B cell (primary cell): ENCODE data around the gene NBEAL1. TPM values are rescaled to one million over a fixed set of nuclear protein-coding genes. Genes with fewer than 3 reads are reported as not detected.

Experiments used
- ATAC-seq: fragments of 200-7000 bp; cut with Tn5 transposase; one replicate; pipeline ENCODE4 v1.10.0; 2021; ENCODE audit warnings: low read depth, mild to moderate bottlenecking, moderate number of reproducible peaks, moderate library complexity
- CTCF ChIA-PET: fragments of 350-600 bp; sonication (Branson Sonifier 250); formaldehyde crosslinking; loops from one replicate; lab custom pipeline; 2021; ENCODE audit warnings: antibody characterized with exemption, inconsistent platforms; lab: Charles Lee
- POLR2A ChIA-PET: fragments of 350-600 bp; sonication (Branson Sonifier 250); formaldehyde crosslinking; loops from one replicate; lab custom pipeline; 2021; ENCODE audit warnings: antibody characterized with exemption; lab: Charles Lee
- DNase-seq: peaks from one replicate; pipeline ENCODE4 v3.0.0; 2013
- H2AFZ ChIP-seq: 2 replicates; pipeline ENCODE4 v1.6.1; 2012; ENCODE audit warnings: mild to moderate bottlenecking, low read depth, low read length; ENCODE audit not compliant: insufficient read depth, poor library complexity, severe bottlenecking
- H3K27ac ChIP-seq, 2 donors: 1 replicate in 1 of 2; 2 replicates in 1 of 2; pipeline ENCODE4 v1.5.1; 2012 to 2013; ENCODE audit warnings: low read length in 2 of 2, mild to moderate bottlenecking in 2 of 2, moderate library complexity in 1 of 2
- H3K27me3 ChIP-seq, 4 experiments: fragments of 200-600 bp in 1 of 4; sonication (generic) in 1 of 4; replicated peaks in 1 of 4; 1 replicate in 2 of 4; 2 replicates in 2 of 4; pipeline versions ENCODE4 v1.6.1 to v1.7.0; 2013 to 2016; ENCODE audit warnings: low read length in 3 of 4, mild to moderate bottlenecking in 2 of 4, mixed read lengths in 1 of 4, moderate library complexity in 1 of 4; ENCODE audit not compliant: insufficient read depth in 4 of 4, control insufficient read depth in 3 of 4; ENCODE audit errors: control extremely low read depth in 1 of 4
- H3K36me3 ChIP-seq, 2 experiments: replicated peaks in 1 of 2; 1 replicate in 1 of 2; 2 replicates in 1 of 2; pipeline versions ENCODE4 v1.6.1 to v1.7.1; 2013; ENCODE audit warnings: low read length in 1 of 2; ENCODE audit not compliant: insufficient read depth in 2 of 2, control insufficient read depth in 1 of 2; ENCODE audit errors: control extremely low read depth in 1 of 2, extremely low read depth in 1 of 2
- H3K4me1 ChIP-seq, 2 donors: fragments of 200-600 bp in 1 of 2; sonication (generic) in 1 of 2; 1 replicate in 1 of 2; 2 replicates in 1 of 2; pipeline versions ENCODE4 v1.5.1 to v1.6.1; 2013 to 2017; ENCODE audit warnings: low read length in 2 of 2; ENCODE audit not compliant: control insufficient read depth in 2 of 2, insufficient read depth in 2 of 2
- H3K4me2 ChIP-seq: replicated peaks from 2 replicates; pipeline ENCODE3; 2012; ENCODE audit warnings: mild to moderate bottlenecking, low read depth, low read length; ENCODE audit not compliant: poor library complexity, severe bottlenecking
- H3K4me3 ChIP-seq, 5 experiments: fragments of 200-600 bp in 1 of 5; sonication (generic) in 1 of 5; 1 replicate in 3 of 5; 2 replicates in 2 of 5; pipeline versions ENCODE4 v1.5.1 to v1.7.0; 2011 to 2016; ENCODE audit warnings: low read length in 4 of 5, mild to moderate bottlenecking in 4 of 5, low read depth in 2 of 5, control low read depth in 1 of 5, moderate library complexity in 1 of 5; ENCODE audit not compliant: insufficient read depth in 1 of 5; ENCODE audit errors: control extremely low read depth in 1 of 5, extremely low read depth in 1 of 5
- H3K79me2 ChIP-seq: fragments of 200-600 bp; sonication (generic); one replicate; pipeline ENCODE4 v1.6.0; 2016; ENCODE audit warnings: low read length; ENCODE audit not compliant: control insufficient read depth, insufficient read depth
- H3K9ac ChIP-seq: fragments of 200-600 bp; sonication (generic); 2 replicates; pipeline ENCODE4 v1.6.1; 2017; ENCODE audit warnings: mild to moderate bottlenecking, low read length, moderate library complexity
- H3K9me3 ChIP-seq, 3 donors: one replicate each; pipeline versions ENCODE4 v1.6.1 to v1.7.1; 2013; ENCODE audit warnings: low read length in 2 of 3; ENCODE audit not compliant: control insufficient read depth in 2 of 3, insufficient read depth in 1 of 3; ENCODE audit errors: control extremely low read depth in 1 of 3
- H4K20me1 ChIP-seq: 2 replicates; pipeline ENCODE4 v1.6.0; 2012; ENCODE audit warnings: mild to moderate bottlenecking, low read length; ENCODE audit not compliant: insufficient read depth, control insufficient read depth, poor library complexity, severe bottlenecking
- H3K27ac Mint-ChIP-seq: one replicate; pipeline ENCODE4 v1.8.0; 2021; ENCODE audit warnings: mixed read lengths
- H3K27me3 Mint-ChIP-seq: one replicate; pipeline ENCODE4 v1.8.0; 2021; ENCODE audit warnings: mixed read lengths
- H3K4me1 Mint-ChIP-seq: one replicate; pipeline ENCODE4 v1.8.0; 2021; ENCODE audit warnings: mixed read lengths
- H3K4me3 Mint-ChIP-seq: one replicate; pipeline ENCODE4 v1.8.0; 2021; ENCODE audit warnings: mixed read lengths
- H3K9me3 Mint-ChIP-seq: one replicate; pipeline ENCODE4 v1.8.0; 2022; ENCODE audit warnings: mixed read lengths; ENCODE audit not compliant: insufficient read depth
- EZH2 ChIP-seq: IDR thresholded peaks from 2 replicates; pipeline ENCODE4 v1.6.1; 2012; ENCODE audit warnings: borderline replicate concordance, low read depth, mild to moderate bottlenecking, moderate library complexity, low read length; ENCODE audit not compliant: insufficient read depth, poor library complexity, severe bottlenecking
- WGBS: methylation state at CpG from one replicate; pipeline ENCODE4 v1.1.5; 2013; ENCODE audit warnings: missing lambda C conversion rate; ENCODE audit not compliant: insufficient coverage; 5-methylcytosine and 5-hydroxymethylcytosine counted together
- intact Hi-C: fragments of 100-400 bp; cut with micrococcal nuclease; formaldehyde crosslinking; loops from one replicate; pipeline ENCODE4 v1.10.0; 2022
- polyA plus RNA-seq: library from polyadenylated mRNA; depleted of rRNA; stranded (reverse); fragments of >200 nt; gene quantifications from 2 replicates; pipeline ENCODE4 v1.2.3, GENCODE V29; 2012
- total RNA-seq, 2 donors: library from RNA; stranded (reverse); fragments of 120-200 nt in 1 of 2; gene quantifications; 1 replicate in 1 of 2; 2 replicates in 1 of 2; pipeline versions ENCODE4 v1.2.3 to v1.2.4, GENCODE V29; 2013 to 2022
- TF ChIP-seq, protein P1 (sequence below): fragments of 200-600 bp; IDR thresholded peaks from one replicate; pipeline ENCODE4 v1.8.0; 2022; ENCODE audit warnings: antibody characterized with exemption, mild to moderate bottlenecking

The NBEAL1 gene
- total and polyA plus RNA-seq, 2 donors (not counting 1 experiment from before 2014, with no cell fraction given), result 2.2 to 22.0 TPM

DNA sequence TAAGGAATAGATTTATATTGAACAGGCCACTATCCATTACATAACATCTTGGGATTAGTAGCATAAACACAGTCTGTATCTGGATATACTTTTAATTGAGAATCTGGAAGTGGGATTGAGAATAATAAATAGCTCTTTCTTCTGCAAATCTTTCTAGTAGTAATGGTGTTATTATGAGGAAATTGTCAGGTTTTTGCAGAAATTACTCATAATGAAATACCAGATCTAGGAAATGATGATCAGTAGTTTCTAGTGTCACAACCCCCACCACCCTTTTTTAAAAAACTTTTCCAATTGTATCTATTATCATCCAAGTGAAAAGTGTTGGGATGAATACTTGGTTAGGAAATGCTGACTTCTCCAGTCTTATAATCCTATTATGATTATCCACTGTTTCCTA lies 18.7 kb downstream of the NBEAL1 start:
- Histone ChIP-seq H3K9me3 (no peaks in the 10 kb centered on the region), H3K4me1 (no peaks in the 10 kb centered on the region), H3K27ac (no peak overlapping the region), H3K9ac (no peak overlapping the region), H2AFZ (no peak overlapping the region), H3K27me3 (no peaks in the 10 kb centered on the region), H3K4me3 (no peak overlapping the region), H4K20me1 (no peaks in the 10 kb centered on the region), H3K36me3 (no peaks in the 10 kb centered on the region), H3K4me2 (no peak overlapping the region), H3K79me2 (no peaks in the 10 kb centered on the region)
- ChIA-PET CTCF (no interaction called here), POLR2A (no interaction called here)
- Mint-ChIP-seq H3K27me3 (no peaks in the 10 kb centered on the region), H3K4me1 (no peaks in the 10 kb centered on the region), H3K9me3 (no peaks in the 10 kb centered on the region), H3K4me3 (no peak overlapping the region), H3K27ac (no peak overlapping the region)
- intact Hi-C loops, result loop anchor here (10.0 kb wide), 1 partner anchor 49 kb away; no protein-coding TSS in a partner anchor
- ATAC-seq (no peak), DNase-seq (no peak)
- TF ChIP-seq, protein P1, sequence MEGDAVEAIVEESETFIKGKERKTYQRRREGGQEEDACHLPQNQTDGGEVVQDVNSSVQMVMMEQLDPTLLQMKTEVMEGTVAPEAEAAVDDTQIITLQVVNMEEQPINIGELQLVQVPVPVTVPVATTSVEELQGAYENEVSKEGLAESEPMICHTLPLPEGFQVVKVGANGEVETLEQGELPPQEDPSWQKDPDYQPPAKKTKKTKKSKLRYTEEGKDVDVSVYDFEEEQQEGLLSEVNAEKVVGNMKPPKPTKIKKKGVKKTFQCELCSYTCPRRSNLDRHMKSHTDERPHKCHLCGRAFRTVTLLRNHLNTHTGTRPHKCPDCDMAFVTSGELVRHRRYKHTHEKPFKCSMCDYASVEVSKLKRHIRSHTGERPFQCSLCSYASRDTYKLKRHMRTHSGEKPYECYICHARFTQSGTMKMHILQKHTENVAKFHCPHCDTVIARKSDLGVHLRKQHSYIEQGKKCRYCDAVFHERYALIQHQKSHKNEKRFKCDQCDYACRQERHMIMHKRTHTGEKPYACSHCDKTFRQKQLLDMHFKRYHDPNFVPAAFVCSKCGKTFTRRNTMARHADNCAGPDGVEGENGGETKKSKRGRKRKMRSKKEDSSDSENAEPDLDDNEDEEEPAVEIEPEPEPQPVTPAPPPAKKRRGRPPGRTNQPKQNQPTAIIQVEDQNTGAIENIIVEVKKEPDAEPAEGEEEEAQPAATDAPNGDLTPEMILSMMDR, result no peak
- TF ChIP-seq EZH2, result no peak

DNA sequence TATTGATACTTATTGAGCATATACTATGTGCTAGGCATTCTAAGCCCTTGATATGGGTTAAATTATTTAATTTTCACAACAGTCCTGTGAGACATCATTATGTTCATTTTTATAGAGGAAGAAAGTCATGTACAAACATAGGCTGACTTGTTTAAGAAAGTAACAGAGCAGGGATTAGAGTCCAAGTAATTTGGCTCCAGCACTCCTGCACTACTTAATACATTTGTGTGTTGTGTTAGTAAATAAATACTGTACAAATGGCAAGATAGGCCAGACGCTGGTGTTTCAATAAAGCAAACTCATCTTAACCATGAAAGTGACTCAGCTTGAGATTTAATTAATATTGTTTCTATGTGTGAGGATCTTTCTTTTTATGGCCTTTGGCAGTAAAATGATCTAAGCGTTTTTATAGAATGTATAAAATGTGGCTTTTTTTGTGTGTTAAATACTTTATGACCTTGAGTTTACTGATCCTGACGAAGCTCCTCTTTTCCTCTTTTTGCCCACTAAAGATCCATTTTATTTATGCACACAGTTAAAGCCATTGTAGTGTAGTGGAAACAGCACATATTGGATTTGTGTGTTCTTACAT lies 21.3 kb downstream of the NBEAL1 start:
- CTCF ChIA-PET, result no interaction called here
- Histone ChIP-seq H3K36me3 (no peaks in the 10 kb centered on the region), H4K20me1 (no peaks in the 10 kb centered on the region), H3K27me3 (no peaks in the 10 kb centered on the region), H3K4me2 (no peak overlapping the region), H3K9ac (no peak overlapping the region), H3K27ac (no peak overlapping the region), H3K9me3 (no peaks in the 10 kb centered on the region), H3K4me1 (no peaks in the 10 kb centered on the region), H2AFZ (no peak overlapping the region), H3K4me3 (no peak overlapping the region), H3K79me2 (no peaks in the 10 kb centered on the region)
- no peaks in the 10 kb centered on the region for H3K9me3 Mint-ChIP-seq
- TF ChIP-seq, protein P1, result no peak
- TF ChIP-seq EZH2, result no peak
- DNase-seq (no peak), ATAC-seq (no peak)
- no peak overlapping the region for H3K27ac Mint-ChIP-seq
- no peak overlapping the region for H3K4me3 Mint-ChIP-seq
- intact Hi-C loops, result loop anchor here (10.0 kb wide), 1 partner anchor 51 kb away; no protein-coding TSS in a partner anchor
- POLR2A ChIA-PET, result no interaction called here
- no peaks in the 10 kb centered on the region for H3K4me1 Mint-ChIP-seq
- WGBS, result no CpG with 5 or more reads among the region's 3 CpGs
- no peaks in the 10 kb centered on the region for H3K27me3 Mint-ChIP-seq
